GM21737 (cell line): Measurements from ENCODE around the gene ENO3.
A peak's percentile ranks its signal among the peaks of the same experiment; 100 is the strongest.

Source experiments
- ATAC-seq: cut with Tn5 transposase; IDR thresholded peaks from one replicate; pipeline ENCODE4 v1.9.1; 2021; ENCODE audit warnings: mild to moderate bottlenecking, moderate library complexity; ENCODE audit not compliant: unreplicated experiment

ENO3 gene

GRCh38 chr17:4949321-4950074 is 1.4 kb upstream of the ENO3 start:
- ATAC-seq = peak; percentile 24

- ATAC-seq = no peak
Observed at GRCh38 chr17:4950075-4950745, 709 bp upstream of the ENO3 start.

- no peak for ATAC-seq
Observed at GRCh38 chr17:4951486-4951885, 567 bp downstream of the ENO3 start.

- no peak for ATAC-seq
Observed at GRCh38 chr17:4953451-4953961, 2.6 kb downstream of the ENO3 start.

GRCh38 chr17:4955091-4955490 is 4.2 kb downstream of the ENO3 start:
- no peak for ATAC-seq

GRCh38 chr17:4956493-4957061 is 5.7 kb downstream of the ENO3 start:
- no peak for ATAC-seq

- no peak for ATAC-seq
Observed at GRCh38 chr17:4958102-4958501, 7.2 kb downstream of the ENO3 start.

GRCh38 chr17:4959261-4959965 is 8.5 kb downstream of the ENO3 start:
- no peak for ATAC-seq

GRCh38 chr17:4960279-4960922 is 9.5 kb downstream of the ENO3 start:
- no peak for ATAC-seq

GRCh38 chr17:4965311-4965986 is 14.5 kb downstream of the ENO3 start:
- ATAC-seq = no peak

GRCh38 chr17:4966844-4967538 is 16.1 kb downstream of the ENO3 start:
- peak; percentile 82 for ATAC-seq

GRCh38 chr17:4967539-4968485 is 16.9 kb downstream of the ENO3 start, which contains the start of gene SPAG7:
Gene SPAG7 (minus strand): TSS chr17:4967817. CDS start chr17:4967804, 13 bp downstream.
- peak; percentile 58 for ATAC-seq

- ATAC-seq = no peak
Observed at GRCh38 chr17:4968486-4969046, 17.6 kb downstream of the ENO3 start.

GRCh38 chr17:4969047-4969550 is 18.2 kb downstream of the ENO3 start:
- no peak for ATAC-seq

- ATAC-seq = no peak
Observed at GRCh38 chr17:4969551-4970173, 18.7 kb downstream of the ENO3 start.

GRCh38 chr17:4970273-4970672 is 19.4 kb downstream of the ENO3 start:
- no peak for ATAC-seq

GRCh38 chr17:4971826-4972225 is 20.9 kb downstream of the ENO3 start:
- ATAC-seq = no peak
